GM10248 (cell line): ENCODE measurements around the gene SVIL.
"Not testable (repeated sequence)": the region's sequence is repeated elsewhere in the genome, so short reads cannot be mapped to it uniquely, and the experiment has no call there.

Experiments
- CTCF ChIA-PET: fragments of 300-600 bp; sonication (Branson Sonifier 250); formaldehyde crosslinking; extraction: SDS; loops from one replicate; lab custom pipeline; 2021; ENCODE audit warnings: antibody characterized with exemption; lab: Yijun Ruan, JAX
- POLR2A ChIA-PET: fragments of 350-650 bp; sonication (Branson Sonifier 250); formaldehyde crosslinking; extraction: SDS; loops from one replicate; lab custom pipeline; 2020; ENCODE audit warnings: antibody characterized with exemption; lab: Yijun Ruan, JAX
- DNase-seq: peaks from one replicate; pipeline ENCODE4 v3.0.0; 2012; ENCODE audit errors: extremely low spot score
- CTCF ChIP-seq: IDR thresholded peaks from 2 replicates; pipeline ENCODE4 v1.5.1; 2012; ENCODE audit warnings: mild to moderate bottlenecking, low read depth; ENCODE audit errors: extremely low read depth, missing control alignments, control extremely low read depth

SVIL gene

GRCh38 chr10:29583674-29584073, 51.1 kb downstream of the SVIL start:
- no peak for DNase-seq
- CTCF ChIA-PET = interaction anchor here (1.0 kb wide), 1 partner anchor 8 kb away, joined by 3 read pairs; no protein-coding TSS in a partner anchor
- no peak for TF ChIP-seq CTCF
- POLR2A ChIA-PET = no interaction called here

GRCh38 chr10:29582769-29583168, 52.0 kb downstream of the SVIL start:
- POLR2A ChIA-PET, DNase-seq: not testable (repeated sequence)
- CTCF ChIA-PET = interaction anchor here (1.0 kb wide), 1 partner anchor 9 kb away, joined by 3 read pairs; no protein-coding TSS in a partner anchor

- no peak for DNase-seq
- ChIA-PET POLR2A (no interaction called here), CTCF (no interaction called here)
- TF ChIP-seq CTCF = no peak
Observed at GRCh38 chr10:29579455-29579970, 55.3 kb downstream of the SVIL start.

GRCh38 chr10:29578457-29578856, 56.3 kb downstream of the SVIL start:
- TF ChIP-seq CTCF = no peak
- CTCF ChIA-PET = interaction anchor here (1.0 kb wide), 1 partner anchor 13 kb away, joined by 5 read pairs; no protein-coding TSS in a partner anchor
- POLR2A ChIA-PET = no interaction called here
- no peak for DNase-seq

GRCh38 chr10:29576681-29577080, 58.1 kb downstream of the SVIL start:
- CTCF ChIA-PET = no interaction called here
- DNase-seq = no peak
- no peak for TF ChIP-seq CTCF
- POLR2A ChIA-PET = no interaction called here

GRCh38 chr10:29575098-29575455, 59.7 kb downstream of the SVIL start:
- CTCF ChIA-PET = no interaction called here
- no peak for DNase-seq
- POLR2A ChIA-PET = no interaction called here
- TF ChIP-seq CTCF = no peak

- CTCF ChIA-PET, POLR2A ChIA-PET, DNase-seq: not testable (repeated sequence)
Observed at GRCh38 chr10:29574212-29575097, 60.3 kb downstream of the SVIL start.

GRCh38 chr10:29570248-29570647, 64.5 kb downstream of the SVIL start:
- DNase-seq, POLR2A ChIA-PET: not testable (repeated sequence)
- CTCF ChIA-PET = interaction anchor here (0.6 to 1.5 kb wide), 2 partner anchors 21 to 192 kb away, joined by 3 read pairs; no protein-coding TSS in a partner anchor
